Gastrocnemius medialis (tissue), 4 donors: ENCODE data around the gene BEND7. TPM values are rescaled to one million over a fixed set of nuclear protein-coding genes. Genes with fewer than 3 reads are reported as not detected.

ENCODE experiments used
- ATAC-seq, 2 donors: fragments of 150-250 bp; one replicate each; pipeline ENCODE4 v1.9.1; 2016
- DNase-seq, 2 donors: peaks; one replicate each; pipeline ENCODE4 v3.0.0-alpha.2; 2019
- H3K27ac ChIP-seq, 4 donors: fragments of 200-600 bp; sonication (generic); 1 replicate in 1 of 4; 2 replicates in 3 of 4; pipeline ENCODE4 v1.5.1; 2016 to 2018; ENCODE audit warnings: mild to moderate bottlenecking in 2 of 4, moderate library complexity in 1 of 4
- H3K27me3 ChIP-seq, 3 donors: fragments of 200-600 bp; sonication (generic) in 2 of 3; 1 replicate in 1 of 3; 2 replicates in 2 of 3; pipeline versions ENCODE4 v1.5.1 to v1.6.0; 2016 to 2019; ENCODE audit warnings: mild to moderate bottlenecking in 1 of 3, moderate library complexity in 1 of 3
- H3K36me3 ChIP-seq, 2 donors: fragments of 200-600 bp; sonication (generic) in 1 of 2; one replicate each; pipeline ENCODE4 v1.5.1; 2017 to 2018
- H3K4me1 ChIP-seq, 2 donors: fragments of 200-600 bp; sonication (generic) in 1 of 2; one replicate each; pipeline ENCODE4 v1.5.1; 2016 to 2017; ENCODE audit warnings: mild to moderate bottlenecking in 2 of 2
- H3K4me3 ChIP-seq, 4 donors: fragments of 200-600 bp; sonication (generic) in 3 of 4; 1 replicate in 1 of 4; 2 replicates in 3 of 4; pipeline ENCODE4 v1.5.1; 2016 to 2019; ENCODE audit warnings: mild to moderate bottlenecking in 2 of 4
- H3K9me3 ChIP-seq, 3 donors: fragments of 200-600 bp; sonication (generic) in 2 of 3; 1 replicate in 1 of 3; 2 replicates in 2 of 3; pipeline ENCODE4 v1.5.1; 2016 to 2019
- POLR2A ChIP-seq, 2 donors: fragments of 450-650 bp; IDR thresholded peaks; one replicate each; pipeline ENCODE4 v1.6.1; 2017; ENCODE audit warnings: antibody characterized with exemption in 2 of 2, mild to moderate bottlenecking in 2 of 2, moderate library complexity in 2 of 2
- in situ Hi-C, 4 donors: fragments of 200-750 bp; cut with MboI; loops; one replicate each; pipeline versions ENCODE4 v1.15.0 to v1.8.0; 2017; ENCODE audit warnings: low sequenced_read_pairs in 4 of 4
- intact Hi-C: fragments of 100-400 bp; cut with DNase I; formaldehyde crosslinking; loops from one replicate; pipeline ENCODE4 v1.15.1; 2023; ENCODE audit warnings: low total_unique reads
- total RNA-seq, 4 donors: library from RNA; depleted of rRNA; stranded (reverse); fragments of >200 nt; gene quantifications; one replicate each; pipeline versions ENCODE4 v1.1.0 to v1.2.3, GENCODE V29; 2016
- TF ChIP-seq, protein P1 (sequence below), 5 experiments: fragments of 450-650 bp in 3 of 5; fragments of 200-600 bp in 2 of 5; sonication (generic) in 2 of 5; IDR thresholded peaks in 4 of 5; conservative IDR thresholded peaks in 1 of 5; 1 replicate in 4 of 5; 2 replicates in 1 of 5; pipeline ENCODE4 v1.5.1; 2016 to 2019; ENCODE audit warnings: antibody characterized with exemption in 5 of 5, mild to moderate bottlenecking in 3 of 5, moderate library complexity in 3 of 5

Gene BEND7
- total RNA-seq, 4 donors from 2014 or later: 23.6 to 35.5 (median 26.1) TPM

DNA sequence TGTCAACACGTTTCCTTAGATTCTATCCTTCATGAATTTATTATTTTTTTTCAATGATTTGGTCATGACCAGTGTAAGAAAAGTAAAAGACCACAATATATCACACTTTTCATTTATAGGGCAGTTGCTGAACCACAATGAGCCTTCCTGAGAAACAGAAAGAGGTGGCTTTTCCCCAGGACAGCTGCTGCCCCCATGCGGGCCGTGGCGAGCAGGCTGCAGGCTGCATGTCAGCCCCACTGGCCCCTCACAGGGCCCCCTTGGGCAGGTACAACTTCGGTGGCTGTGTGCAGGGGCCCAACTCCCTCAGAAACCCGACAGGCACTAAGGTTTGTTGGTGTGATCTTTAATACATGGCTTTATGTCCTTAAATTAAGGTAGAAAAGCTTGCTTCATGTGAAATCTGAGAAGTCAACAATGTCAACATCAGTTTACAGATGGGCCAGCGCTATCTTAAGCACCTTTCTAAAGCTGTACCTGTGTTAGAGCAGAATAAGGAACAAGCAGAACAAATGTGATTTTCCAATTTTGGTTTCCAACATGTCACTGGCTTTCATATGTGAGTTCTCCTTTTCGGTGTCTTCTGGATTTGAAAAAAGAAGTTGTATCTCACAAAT, 10.6 kb downstream of the BEND7 start:
- intact Hi-C loops (no loop called here), in situ Hi-C loops (no loop called here)
- H3K27me3 ChIP-seq: no peaks in the 10 kb centered on the region
- no peak overlapping the region for H3K27ac ChIP-seq
- DNase-seq (no peak), ATAC-seq (no peak)
- H3K36me3 ChIP-seq: peaks cover 0 to 4% of the 10 kb centered on the region in 2 donors
- H3K4me3 ChIP-seq: no peak overlapping the region
- H3K9me3 ChIP-seq: no peaks in the 10 kb centered on the region
- TF ChIP-seq POLR2A (IDR thresholded peaks at IDR 0.05): no peak
- TF ChIP-seq, protein P1, sequence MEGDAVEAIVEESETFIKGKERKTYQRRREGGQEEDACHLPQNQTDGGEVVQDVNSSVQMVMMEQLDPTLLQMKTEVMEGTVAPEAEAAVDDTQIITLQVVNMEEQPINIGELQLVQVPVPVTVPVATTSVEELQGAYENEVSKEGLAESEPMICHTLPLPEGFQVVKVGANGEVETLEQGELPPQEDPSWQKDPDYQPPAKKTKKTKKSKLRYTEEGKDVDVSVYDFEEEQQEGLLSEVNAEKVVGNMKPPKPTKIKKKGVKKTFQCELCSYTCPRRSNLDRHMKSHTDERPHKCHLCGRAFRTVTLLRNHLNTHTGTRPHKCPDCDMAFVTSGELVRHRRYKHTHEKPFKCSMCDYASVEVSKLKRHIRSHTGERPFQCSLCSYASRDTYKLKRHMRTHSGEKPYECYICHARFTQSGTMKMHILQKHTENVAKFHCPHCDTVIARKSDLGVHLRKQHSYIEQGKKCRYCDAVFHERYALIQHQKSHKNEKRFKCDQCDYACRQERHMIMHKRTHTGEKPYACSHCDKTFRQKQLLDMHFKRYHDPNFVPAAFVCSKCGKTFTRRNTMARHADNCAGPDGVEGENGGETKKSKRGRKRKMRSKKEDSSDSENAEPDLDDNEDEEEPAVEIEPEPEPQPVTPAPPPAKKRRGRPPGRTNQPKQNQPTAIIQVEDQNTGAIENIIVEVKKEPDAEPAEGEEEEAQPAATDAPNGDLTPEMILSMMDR (IDR thresholded peaks at IDR 0.05 in 4 of 5, conservative IDR thresholded peaks at IDR 0.05 in 1 of 5): no peak
- H3K4me1 ChIP-seq: no peaks in the 10 kb centered on the region

DNA sequence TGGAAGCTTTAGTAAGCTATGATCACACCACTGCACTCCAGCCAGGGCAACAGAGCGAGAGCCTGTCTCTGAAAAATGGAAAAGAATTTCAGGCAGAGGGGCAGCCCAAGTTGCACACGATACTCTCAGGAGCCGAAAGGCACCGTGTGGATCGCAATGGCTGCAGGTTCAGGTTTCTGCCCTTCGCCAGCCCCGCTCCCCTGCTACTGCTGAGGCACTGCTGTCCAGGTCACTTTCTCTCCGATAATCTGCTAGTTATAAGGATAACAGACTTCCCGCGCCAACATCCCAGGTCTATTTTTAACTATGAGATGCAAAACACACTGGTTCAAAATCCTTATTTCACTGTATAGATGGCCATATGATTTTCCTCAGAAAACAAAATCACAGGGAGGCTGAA, 11.1 kb downstream of the BEND7 start:
- DNase-seq: no peak
- Histone ChIP-seq H3K4me3 (no peak overlapping the region), H3K27me3 (no peaks in the 10 kb centered on the region), H3K9me3 (no peaks in the 10 kb centered on the region), H3K36me3 (peaks cover 0 to 4% of the 10 kb centered on the region in 2 donors), H3K4me1 (no peaks in the 10 kb centered on the region), H3K27ac (no peak overlapping the region)
- ATAC-seq: no peak
- in situ Hi-C loops (no loop called here), intact Hi-C loops (no loop called here)
- no peak for TF ChIP-seq POLR2A (IDR thresholded peaks at IDR 0.05)
- TF ChIP-seq, protein P1 (IDR thresholded peaks at IDR 0.05 in 4 of 5, conservative IDR thresholded peaks at IDR 0.05 in 1 of 5): no peak

DNA sequence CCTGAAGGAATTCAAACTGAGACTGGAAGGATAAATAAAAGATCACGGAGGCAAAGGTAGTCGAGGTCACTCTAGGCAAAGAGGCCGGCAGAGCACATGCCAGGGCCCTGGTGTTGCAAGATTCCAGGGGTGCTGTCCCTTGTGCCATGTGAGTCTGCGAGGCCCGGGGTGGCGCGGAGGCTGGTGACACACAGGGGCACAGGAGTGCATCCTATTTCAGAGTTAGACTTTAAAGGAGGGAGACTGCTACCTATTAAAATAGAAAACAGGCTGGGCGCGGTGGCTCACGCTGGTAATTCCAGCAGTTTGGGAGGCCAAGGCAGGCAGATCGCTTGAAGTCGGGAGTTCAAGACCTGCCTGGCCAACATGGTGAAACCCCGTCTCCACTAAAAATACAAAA, 12.6 kb downstream of the BEND7 start:
- in situ Hi-C loops (no loop called here), intact Hi-C loops (no loop called here)
- H3K9me3 ChIP-seq: no peaks in the 10 kb centered on the region
- H3K27me3 ChIP-seq: no peaks in the 10 kb centered on the region
- no peak overlapping the region for H3K4me3 ChIP-seq
- H3K27ac ChIP-seq: no peak overlapping the region
- no peak for DNase-seq
- ATAC-seq: no peak
- TF ChIP-seq POLR2A (IDR thresholded peaks at IDR 0.05): no peak
- TF ChIP-seq, protein P1 (IDR thresholded peaks at IDR 0.05 in 4 of 5, conservative IDR thresholded peaks at IDR 0.05 in 1 of 5): no peak
- peaks cover 0 to 4% of the 10 kb centered on the region in 2 donors for H3K36me3 ChIP-seq
- no peaks in the 10 kb centered on the region for H3K4me1 ChIP-seq

DNA sequence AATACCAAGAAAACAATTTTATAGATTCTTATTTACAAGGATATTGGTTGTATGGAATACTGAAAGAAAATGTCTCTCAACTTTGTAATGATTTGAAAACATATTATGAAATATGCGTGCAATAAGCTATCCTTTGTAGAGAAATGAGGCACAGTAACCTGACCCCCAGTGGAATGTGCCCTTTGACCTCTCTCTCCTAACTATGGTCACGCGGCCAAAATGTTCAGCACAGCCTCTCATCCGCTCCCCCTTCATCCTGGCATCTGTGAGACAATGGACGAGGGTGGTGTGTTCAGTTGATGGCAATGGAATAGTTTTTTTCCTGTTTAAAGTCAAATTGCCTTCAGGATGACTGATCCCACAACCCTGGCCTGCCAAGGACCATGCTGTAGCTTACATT, 13.3 kb downstream of the BEND7 start:
- Histone ChIP-seq H3K9me3 (no peaks in the 10 kb centered on the region), H3K27me3 (no peaks in the 10 kb centered on the region), H3K4me3 (no peak overlapping the region), H3K36me3 (peaks cover 0 to 4% of the 10 kb centered on the region in 2 donors), H3K4me1 (no peaks in the 10 kb centered on the region), H3K27ac (no peak overlapping the region)
- DNase-seq (no peak), ATAC-seq (no peak)
- intact Hi-C loops: no loop called here
- TF ChIP-seq, protein P1 (IDR thresholded peaks at IDR 0.05 in 4 of 5, conservative IDR thresholded peaks at IDR 0.05 in 1 of 5): no peak
- in situ Hi-C loops: no loop called here

DNA sequence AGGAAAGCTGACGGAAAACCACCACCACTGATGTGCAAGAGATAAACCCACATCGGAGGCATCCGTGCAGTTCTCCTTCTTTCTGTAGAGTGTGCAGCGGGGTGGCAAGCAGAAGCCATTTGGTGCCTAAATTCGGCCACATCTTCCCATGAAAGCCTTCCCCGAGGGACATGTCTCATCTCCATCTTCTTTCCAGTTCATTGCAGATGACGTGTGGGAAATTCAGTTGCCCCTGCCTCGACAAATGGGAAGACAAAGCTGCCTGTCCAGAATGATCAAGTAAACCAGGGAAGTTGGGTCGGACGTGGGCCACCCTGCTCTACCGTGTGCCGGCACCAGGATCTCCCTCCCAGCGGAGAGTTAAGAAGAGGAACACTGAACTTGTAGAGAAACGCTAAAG, 14.5 kb downstream of the BEND7 start:
- Histone ChIP-seq H3K27ac (no peak overlapping the region), H3K4me1 (no peaks in the 10 kb centered on the region), H3K9me3 (no peaks in the 10 kb centered on the region), H3K27me3 (no peaks in the 10 kb centered on the region), H3K4me3 (no peak overlapping the region), H3K36me3 (peaks cover 0 to 4% of the 10 kb centered on the region in 2 donors)
- ATAC-seq: no peak
- in situ Hi-C loops: no loop called here
- intact Hi-C loops: no loop called here
- DNase-seq: no peak
- TF ChIP-seq POLR2A (IDR thresholded peaks at IDR 0.05): no peak
- TF ChIP-seq, protein P1 (IDR thresholded peaks at IDR 0.05 in 4 of 5, conservative IDR thresholded peaks at IDR 0.05 in 1 of 5): no peak
